Heart left ventricle (tissue), 16 donors: ENCODE data around the gene LRATD1. TPM values are rescaled to one million over a fixed set of nuclear protein-coding genes. Genes with fewer than 3 reads are reported as not detected.

Experiments used
- ATAC-seq, 4 donors: fragments of 200-7000 bp; cut with Tn5 transposase; one replicate each; pipeline ENCODE4 v1.9.1; 2020 to 2022; ENCODE audit warnings: moderate library complexity in 4 of 4, mild to moderate bottlenecking in 3 of 4, moderate number of reproducible peaks in 1 of 4
- DNase-seq, 5 donors: peaks; one replicate each; pipeline ENCODE4 v3.0.0-alpha.2; 2020
- H3K27ac ChIP-seq, 12 donors: fragments of 200-600 bp; sonication (generic) in 4 of 12; one replicate each; pipeline versions ENCODE4 v1.5.0 to v1.8.0; 2016 to 2022; ENCODE audit warnings: mild to moderate bottlenecking in 2 of 12
- H3K27me3 ChIP-seq, 9 donors: fragments of 200-600 bp; sonication (generic) in 2 of 9; one replicate each; pipeline versions ENCODE4 v1.5.1 to v1.8.0; 2016 to 2022; ENCODE audit warnings: mild to moderate bottlenecking in 3 of 9
- H3K36me3 ChIP-seq, 9 donors: fragments of 200-600 bp; sonication (generic) in 2 of 9; one replicate each; pipeline versions ENCODE4 v1.5.0 to v1.8.0; 2018 to 2022; ENCODE audit warnings: mild to moderate bottlenecking in 2 of 9
- H3K4me1 ChIP-seq, 12 donors: fragments of 200-600 bp; sonication (generic) in 4 of 12; one replicate each; pipeline versions ENCODE4 v1.5.0 to v1.8.0; 2016 to 2022; ENCODE audit warnings: mild to moderate bottlenecking in 3 of 12
- H3K4me3 ChIP-seq, 12 donors: fragments of 200-600 bp; sonication (generic) in 4 of 12; one replicate each; pipeline versions ENCODE4 v1.5.0 to v1.8.0; 2017 to 2022; ENCODE audit warnings: mild to moderate bottlenecking in 9 of 12, moderate library complexity in 4 of 12
- H3K9me3 ChIP-seq, 12 donors: fragments of 200-600 bp; sonication (generic) in 4 of 12; one replicate each; pipeline versions ENCODE4 v1.5.0 to v1.8.0; 2016 to 2022; ENCODE audit warnings: mild to moderate bottlenecking in 1 of 12
- POLR2A ChIP-seq, 2 donors: fragments of 450-650 bp; IDR thresholded peaks; one replicate each; pipeline ENCODE4 v1.6.1; 2017; ENCODE audit warnings: antibody characterized with exemption in 2 of 2, mild to moderate bottlenecking in 2 of 2, moderate library complexity in 2 of 2
- WGBS, 4 donors: extraction: QIAGEN DNeasy Blood & Tissue Kit in 2 of 4; methylation state at CpG; one replicate each; pipeline versions ENCODE4 v1.1.5 to v1.1.7; 2013 to 2018; 5-methylcytosine and 5-hydroxymethylcytosine counted together
- intact Hi-C, 10 donors: fragments of 100-400 bp; cut with DNase I; formaldehyde crosslinking; loops; one replicate each; pipeline versions ENCODE4 v1.11.1 to v1.14.2; 2022
- polyA plus RNA-seq, 2 donors: library from polyadenylated mRNA; stranded (reverse); fragments of 200-250 nt; gene quantifications; one replicate each; pipeline ENCODE4 v1.2.3, GENCODE V29; 2013
- total RNA-seq, 9 donors: library from RNA; depleted of rRNA in 2 of 9; stranded (reverse); fragments of >200 nt in 2 of 9; fragmentation: NEBNext Ultra II Directional in 3 of 9; extraction: Animal tissue kit (Norgen Biotek cat#: 25700) in 3 of 9; gene quantifications; one replicate each; pipeline versions ENCODE4 v1.1.0 to v1.2.4, GENCODE V29; 2016 to 2023
- TF ChIP-seq, protein P1 (sequence below), 12 donors: fragments of 200-600 bp; sonication (generic) in 4 of 12; IDR thresholded peaks; one replicate each; pipeline versions ENCODE4 v1.5.0 to v1.8.0; 2018 to 2022; ENCODE audit warnings: antibody characterized with exemption in 12 of 12, mild to moderate bottlenecking in 5 of 12
- donor health status: ischemic (EF 13 %, LVEDD 7.1; RV severe dilation, severe dysfunction).
- donor health status: healthy with polysubstance abuse.
- donor health status: DM: no; HTN: yes; CAD: no.
- donor health status: DM: no; HTN: no; CAD: no.
- donor health status: ischemic (EF 25% LVEDD 6.9; RV normal size, moderate dysfunction).
- donor health status: ischemic (EF 25% LVEDD 5.7; RV mildly dilated, moderate dysfunction).
- donor health status: healthy.
- donor health status: DM: yes; HTN: yes; CAD: no.
- donor health status: ischemic (EF 35%, LVEDD 5.7; RV mildly dilated, moderate dysfunction).
- donor health status: nonischemic (EF 11% LVEDD 7.7; RV severe dilation, severe dysfunction).
- donor health status: DM: yes; HTN: yes; CAD: no.
- donor health status: PGD.
- donor health status: ischemic (EF 29% LVEDD 5.4; RV normal size, mild dysfunction).
- donor health status: nonischemic (EF 23%, LVEDD 6.1; RV moderate dilation, normal function).

Gene LRATD1
- total and polyA plus RNA-seq, 11 donors: 0.07 to 4.6 (median 1.5) TPM

DNA sequence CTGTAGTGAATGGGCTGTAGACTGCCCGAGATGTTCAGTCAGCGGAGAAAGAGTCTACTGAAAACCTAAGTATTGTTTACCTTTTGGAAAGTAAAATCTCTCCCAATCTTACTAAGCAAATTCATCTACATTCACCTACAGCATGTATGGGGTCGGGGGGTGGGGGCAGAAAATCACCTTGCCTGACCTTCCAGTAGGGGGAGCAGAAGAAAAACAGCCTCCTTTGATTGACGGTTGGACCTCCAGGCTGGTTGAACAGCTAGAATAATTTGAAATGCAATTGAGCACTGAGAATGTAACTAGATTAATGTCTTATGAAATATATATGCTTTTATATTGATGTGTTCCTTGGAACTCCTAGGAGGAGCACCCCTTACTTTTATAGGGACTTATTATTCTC lies 10.0 kb downstream of the LRATD1 start:
- Histone ChIP-seq H3K27me3 (peaks cover 0 to 4% (median 0%) of the 10 kb centered on the region in 9 donors), H3K9me3 (no peaks in the 10 kb centered on the region), H3K4me3 (no peak overlapping the region), H3K4me1 (peaks cover 0 to 4% (median 0%) of the 10 kb centered on the region in 12 donors), H3K36me3 (no peaks in the 10 kb centered on the region), H3K27ac (no peak overlapping the region)
- WGBS, 4 donors: 66 to 78% (median 72%) methylated on average over 4 of the region's 4 CpGs
- intact Hi-C loops: no loop called here
- TF ChIP-seq, protein P1, sequence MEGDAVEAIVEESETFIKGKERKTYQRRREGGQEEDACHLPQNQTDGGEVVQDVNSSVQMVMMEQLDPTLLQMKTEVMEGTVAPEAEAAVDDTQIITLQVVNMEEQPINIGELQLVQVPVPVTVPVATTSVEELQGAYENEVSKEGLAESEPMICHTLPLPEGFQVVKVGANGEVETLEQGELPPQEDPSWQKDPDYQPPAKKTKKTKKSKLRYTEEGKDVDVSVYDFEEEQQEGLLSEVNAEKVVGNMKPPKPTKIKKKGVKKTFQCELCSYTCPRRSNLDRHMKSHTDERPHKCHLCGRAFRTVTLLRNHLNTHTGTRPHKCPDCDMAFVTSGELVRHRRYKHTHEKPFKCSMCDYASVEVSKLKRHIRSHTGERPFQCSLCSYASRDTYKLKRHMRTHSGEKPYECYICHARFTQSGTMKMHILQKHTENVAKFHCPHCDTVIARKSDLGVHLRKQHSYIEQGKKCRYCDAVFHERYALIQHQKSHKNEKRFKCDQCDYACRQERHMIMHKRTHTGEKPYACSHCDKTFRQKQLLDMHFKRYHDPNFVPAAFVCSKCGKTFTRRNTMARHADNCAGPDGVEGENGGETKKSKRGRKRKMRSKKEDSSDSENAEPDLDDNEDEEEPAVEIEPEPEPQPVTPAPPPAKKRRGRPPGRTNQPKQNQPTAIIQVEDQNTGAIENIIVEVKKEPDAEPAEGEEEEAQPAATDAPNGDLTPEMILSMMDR (IDR thresholded peaks at IDR 0.05): no peak
- no peak for TF ChIP-seq POLR2A (IDR thresholded peaks at IDR 0.05)
- ATAC-seq (no peak), DNase-seq (no peak)

DNA sequence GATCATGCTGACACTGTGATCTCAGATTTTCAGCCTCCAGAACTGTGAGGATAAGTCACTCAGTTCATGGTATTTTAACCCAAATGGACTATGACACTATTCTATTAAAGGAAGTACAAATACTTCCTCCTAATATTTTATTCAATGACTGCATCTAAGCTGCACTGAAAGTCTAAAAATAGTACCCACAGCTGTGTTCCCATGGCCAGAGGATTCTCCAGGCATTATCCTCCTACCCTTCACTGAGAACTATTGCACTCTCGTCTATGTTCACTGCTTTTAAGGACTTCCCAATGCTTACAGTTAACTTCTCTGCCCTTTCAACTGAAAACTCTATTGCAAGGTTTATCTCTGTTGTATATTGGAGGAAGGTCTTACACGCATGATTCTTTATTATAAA lies 15.2 kb downstream of the LRATD1 start:
- peaks cover 0 to 6% (median 0%) of the 10 kb centered on the region in 12 donors for H3K4me1 ChIP-seq
- H3K9me3 ChIP-seq: no peaks in the 10 kb centered on the region
- ATAC-seq (peak in 3 of 4 donors; percentile 60 to 69 (median 67)), DNase-seq (peak in 1 of 5 donors; percentile 13)
- 37 to 49% (median 41%) methylated on average over 2 of the region's 2 CpGs for WGBS, 4 donors
- no peaks in the 10 kb centered on the region for H3K36me3 ChIP-seq
- no peaks in the 10 kb centered on the region for H3K27me3 ChIP-seq
- H3K4me3 ChIP-seq: no peak overlapping the region
- peak overlapping the region in 1 of 12 donors; percentile 25 for H3K27ac ChIP-seq
- TF ChIP-seq, protein P1 (IDR thresholded peaks at IDR 0.05): no peak
- TF ChIP-seq POLR2A (IDR thresholded peaks at IDR 0.05): no peak
- intact Hi-C loops: no loop called here

DNA sequence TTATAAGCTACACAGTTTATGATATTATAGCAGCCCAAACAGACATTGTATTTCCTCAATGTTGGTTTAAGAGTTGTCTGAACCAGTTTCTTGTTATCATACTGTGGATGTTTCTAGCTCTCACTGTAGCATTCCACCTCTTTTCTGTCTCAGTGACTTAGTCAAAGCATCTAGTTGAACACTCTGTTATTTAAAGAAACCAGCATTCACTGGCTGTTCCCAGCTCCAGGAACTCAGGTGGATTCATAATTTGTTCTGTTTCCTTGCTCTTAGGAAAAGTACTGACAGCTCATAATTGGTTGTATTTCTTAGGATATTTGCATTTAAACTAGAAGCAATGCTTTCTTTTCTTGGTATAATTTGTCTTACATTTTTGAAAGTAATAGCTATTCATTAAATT lies 17.5 kb downstream of the LRATD1 start:
- intact Hi-C loops: no loop called here
- H3K9me3 ChIP-seq: no peaks in the 10 kb centered on the region
- H3K4me1 ChIP-seq: peaks cover 0 to 6% (median 0%) of the 10 kb centered on the region in 12 donors
- no peak overlapping the region for H3K27ac ChIP-seq
- ATAC-seq (no peak), DNase-seq (no peak)
- no peak overlapping the region for H3K4me3 ChIP-seq
- no peaks in the 10 kb centered on the region for H3K27me3 ChIP-seq
- no peak for TF ChIP-seq POLR2A (IDR thresholded peaks at IDR 0.05)
- no peaks in the 10 kb centered on the region for H3K36me3 ChIP-seq

DNA sequence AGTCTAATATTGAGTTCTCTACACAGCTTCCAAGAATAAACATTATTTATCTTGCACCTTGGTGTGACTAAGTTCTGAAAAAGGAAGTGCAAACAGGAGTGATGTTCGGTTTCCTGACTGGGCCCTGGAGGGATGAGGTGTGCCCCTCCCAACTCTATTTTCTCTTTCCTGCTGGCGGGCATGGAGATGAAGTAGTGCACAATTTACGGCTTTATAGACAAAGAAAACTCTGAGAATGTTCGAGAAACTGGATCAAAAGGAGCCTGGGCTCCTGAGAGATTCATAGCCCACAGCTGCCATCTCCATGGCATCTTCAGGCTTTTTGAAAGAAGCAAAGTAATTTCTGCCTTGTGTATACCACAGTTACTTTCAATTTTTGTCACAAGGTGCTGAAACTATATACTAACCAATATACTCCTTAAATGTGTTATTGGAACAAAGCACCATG lies 22.3 kb downstream of the LRATD1 start:
- H3K36me3 ChIP-seq: no peaks in the 10 kb centered on the region
- no peak overlapping the region for H3K27ac ChIP-seq
- no peaks in the 10 kb centered on the region for H3K27me3 ChIP-seq
- TF ChIP-seq, protein P1 (IDR thresholded peaks at IDR 0.05): no peak
- TF ChIP-seq POLR2A (IDR thresholded peaks at IDR 0.05): no peak
- WGBS, 4 donors: 53 to 65% (median 58%) methylated on average over 4 of the region's 4 CpGs
- ATAC-seq (no peak), DNase-seq (no peak)
- no peaks in the 10 kb centered on the region for H3K4me1 ChIP-seq
- intact Hi-C loops: no loop called here
- no peak overlapping the region for H3K4me3 ChIP-seq
- H3K9me3 ChIP-seq: no peaks in the 10 kb centered on the region

DNA sequence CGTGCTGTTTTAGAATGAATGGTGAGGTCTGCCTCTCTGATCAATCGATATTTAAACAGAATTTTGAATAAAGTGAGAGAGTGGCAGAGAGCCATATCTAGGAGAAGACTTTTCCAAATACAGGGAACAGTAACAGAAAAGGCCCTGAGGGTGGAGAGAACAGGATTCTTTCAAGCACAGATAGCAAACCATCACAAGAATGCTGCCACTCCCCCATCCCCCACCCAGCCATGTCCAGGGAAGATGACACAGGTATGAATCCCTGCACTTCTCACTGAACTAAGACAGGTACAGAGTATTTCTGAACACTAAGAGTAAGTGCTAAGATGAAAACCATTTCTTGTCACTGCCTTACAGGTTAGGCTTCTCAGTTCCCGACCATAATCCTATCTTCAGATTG lies 23.6 kb downstream of the LRATD1 start:
- Histone ChIP-seq H3K4me3 (no peak overlapping the region), H3K4me1 (no peaks in the 10 kb centered on the region), H3K27ac (no peak overlapping the region), H3K27me3 (no peaks in the 10 kb centered on the region), H3K36me3 (no peaks in the 10 kb centered on the region), H3K9me3 (no peaks in the 10 kb centered on the region)
- intact Hi-C loops: no loop called here
- no peak for ATAC-seq
- no peak for DNase-seq
- TF ChIP-seq, protein P1 (IDR thresholded peaks at IDR 0.05): no peak
- TF ChIP-seq POLR2A (IDR thresholded peaks at IDR 0.05): no peak
- WGBS, 4 donors: 69 to 76% (median 74%) methylated on average over 3 of the region's 3 CpGs
